CD4-positive, alpha-beta T cell treated with Interleukin-6 for 4 hours (primary cell): ENCODE data around the gene PJA1.

Experiments used
- DNase-seq: peaks from one replicate; pipeline ENCODE4 v3.0.0-alpha.2; 2020; ENCODE audit warnings: mixed read lengths

Gene PJA1

GRCh38 chrX:69140837-69141236 lies 24.4 kb downstream of the PJA1 start:
- DNase-seq = no peak

- DNase-seq = no peak
These were observed 25.7 kb downstream of the PJA1 start for GRCh38 chrX:69139516-69139915.

GRCh38 chrX:69138512-69138911 lies 26.7 kb downstream of the PJA1 start:
- no peak for DNase-seq

GRCh38 chrX:69138118-69138390 lies 27.2 kb downstream of the PJA1 start:
- DNase-seq = no peak

GRCh38 chrX:69137371-69138117 lies 27.7 kb downstream of the PJA1 start:
- no peak for DNase-seq

- DNase-seq = no peak
These were observed 28.5 kb downstream of the PJA1 start for GRCh38 chrX:69136546-69137331.

- no peak for DNase-seq
These were observed 31.2 kb downstream of the PJA1 start for GRCh38 chrX:69133921-69134542.

GRCh38 chrX:69131886-69132285 lies 33.4 kb downstream of the PJA1 start:
- no peak for DNase-seq

- DNase-seq = no peak
These were observed 34.8 kb downstream of the PJA1 start for GRCh38 chrX:69130439-69130838.

GRCh38 chrX:69128588-69128987 lies 36.7 kb downstream of the PJA1 start:
- DNase-seq = no peak

- DNase-seq = no peak
These were observed 37.8 kb downstream of the PJA1 start for GRCh38 chrX:69127466-69127865.

- DNase-seq = no peak
These were observed 38.6 kb downstream of the PJA1 start for GRCh38 chrX:69126642-69127041.

- no peak for DNase-seq
These were observed 40.2 kb downstream of the PJA1 start for GRCh38 chrX:69125094-69125493.

- DNase-seq = no peak
These were observed 41.1 kb downstream of the PJA1 start for GRCh38 chrX:69124108-69124507.

- no peak for DNase-seq
These were observed 41.8 kb downstream of the PJA1 start for GRCh38 chrX:69123481-69123880.

- no peak for DNase-seq
These were observed 43.8 kb downstream of the PJA1 start for GRCh38 chrX:69121321-69122000.

- no peak for DNase-seq
These were observed 44.8 kb downstream of the PJA1 start for GRCh38 chrX:69120476-69120875.

- no peak for DNase-seq
These were observed 46.1 kb downstream of the PJA1 start for GRCh38 chrX:69119122-69119521.

- DNase-seq = no peak
These were observed 47.3 kb downstream of the PJA1 start for GRCh38 chrX:69117876-69118526.

GRCh38 chrX:69116077-69116476 lies 49.2 kb downstream of the PJA1 start:
- no peak for DNase-seq

GRCh38 chrX:69113723-69114122 lies 51.5 kb downstream of the PJA1 start:
- DNase-seq = no peak
